Retinal pigment epithelial cell (primary cell): ENCODE measurements around the gene POLE.

ENCODE experiments used
- DNase-seq: peaks from one replicate; pipeline ENCODE4 v3.0.0-alpha.2; 2010; ENCODE audit warnings: low read depth
- H3K4me3 ChIP-seq: 2 replicates; pipeline ENCODE4 v1.5.1; 2011; ENCODE audit warnings: mild to moderate bottlenecking, low read length, control low read depth, moderate library complexity
- CTCF ChIP-seq: conservative IDR thresholded peaks from 2 replicates; pipeline ENCODE4 v1.5.1; 2011; ENCODE audit warnings: low read depth, low read length, control low read depth, inconsistent platforms

POLE gene

GRCh38 chr12:132717531-132718387, 30.6 kb upstream of the POLE start:
- no peak for DNase-seq
- no peak for TF ChIP-seq CTCF
- no peak overlapping the region for H3K4me3 ChIP-seq

GRCh38 chr12:132717011-132717410, 29.9 kb upstream of the POLE start:
- no peak overlapping the region for H3K4me3 ChIP-seq
- no peak for TF ChIP-seq CTCF
- no peak for DNase-seq

GRCh38 chr12:132716356-132716755, 29.2 kb upstream of the POLE start:
- DNase-seq: no peak
- no peak overlapping the region for H3K4me3 ChIP-seq
- no peak for TF ChIP-seq CTCF

- H3K4me3 ChIP-seq: no peak overlapping the region
- no peak for TF ChIP-seq CTCF
- no peak for DNase-seq
Measured at GRCh38 chr12:132715874-132716273, 28.7 kb upstream of the POLE start.

GRCh38 chr12:132713123-132713522, 26.0 kb upstream of the POLE start:
- H3K4me3 ChIP-seq: no peak overlapping the region
- no peak for DNase-seq
- TF ChIP-seq CTCF: no peak

- no peak for DNase-seq
- no peak for TF ChIP-seq CTCF
- H3K4me3 ChIP-seq: peak overlapping the region; percentile 82
Measured at GRCh38 chr12:132711080-132711843, 24.1 kb upstream of the POLE start.
